ENCODE results near the gene ENOX1.
"Not testable (repeated sequence)": the region's sequence is repeated elsewhere in the genome, so short reads cannot be mapped to it uniquely, and the experiment has no call there.

Gene ENOX1

DNA sequence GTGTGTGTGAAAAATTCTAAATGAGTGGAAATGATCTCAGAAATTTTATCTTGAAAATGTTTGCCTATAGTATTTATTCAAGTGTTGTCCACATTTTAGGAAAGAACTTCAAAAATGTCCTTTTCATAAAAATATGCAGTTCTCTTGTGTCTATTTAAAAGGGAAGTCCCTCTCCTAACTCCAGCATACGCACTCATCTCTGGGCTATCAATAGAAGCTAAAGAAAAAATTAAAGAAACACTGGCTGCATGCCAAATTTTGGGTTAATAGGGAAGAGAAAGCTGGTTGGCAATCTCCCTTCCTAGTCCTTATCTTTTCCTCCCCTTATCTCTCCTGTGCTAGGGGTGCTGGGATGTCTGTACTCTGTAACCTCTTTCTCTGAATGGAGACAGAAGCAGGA lies 313.3 kb downstream of the ENOX1 start:
- DNase-seq = no peak

- no peak for DNase-seq
Observed at GRCh38 chr13:43472980-43473379, 313.8 kb downstream of the ENOX1 start.

GRCh38 chr13:43472339-43472738 lies 314.4 kb downstream of the ENOX1 start:
- DNase-seq = no peak

- DNase-seq = no peak
Observed at GRCh38 chr13:43470610-43471009, 316.2 kb downstream of the ENOX1 start.

GRCh38 chr13:43469791-43470190 lies 317.0 kb downstream of the ENOX1 start:
- no peak for DNase-seq

- DNase-seq = no peak
Observed at GRCh38 chr13:43464578-43465264, 322.1 kb downstream of the ENOX1 start.

- peak; percentile 23 for DNase-seq
Observed at GRCh38 chr13:43448605-43449336, 338.0 kb downstream of the ENOX1 start.

DNA sequence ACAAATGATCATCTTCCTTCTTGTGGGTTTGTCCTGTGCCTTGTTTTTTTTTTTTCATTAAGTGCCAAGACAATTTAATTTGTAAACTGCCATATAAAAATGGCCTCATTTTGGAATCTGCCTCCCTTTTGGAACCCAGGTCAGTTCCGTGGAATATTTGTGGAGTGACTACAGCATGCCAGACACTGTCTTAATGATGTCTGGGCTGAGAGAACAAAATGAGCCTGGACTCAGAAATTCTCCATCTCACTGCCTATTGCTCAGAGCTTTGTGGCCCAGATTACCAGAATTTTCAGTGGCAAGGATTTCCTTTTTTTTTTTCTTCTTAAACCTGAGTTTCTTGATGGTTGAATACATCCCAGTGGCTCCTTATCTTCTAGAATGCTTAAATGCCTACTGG lies 340.6 kb downstream of the ENOX1 start:
- DNase-seq = no peak

DNA sequence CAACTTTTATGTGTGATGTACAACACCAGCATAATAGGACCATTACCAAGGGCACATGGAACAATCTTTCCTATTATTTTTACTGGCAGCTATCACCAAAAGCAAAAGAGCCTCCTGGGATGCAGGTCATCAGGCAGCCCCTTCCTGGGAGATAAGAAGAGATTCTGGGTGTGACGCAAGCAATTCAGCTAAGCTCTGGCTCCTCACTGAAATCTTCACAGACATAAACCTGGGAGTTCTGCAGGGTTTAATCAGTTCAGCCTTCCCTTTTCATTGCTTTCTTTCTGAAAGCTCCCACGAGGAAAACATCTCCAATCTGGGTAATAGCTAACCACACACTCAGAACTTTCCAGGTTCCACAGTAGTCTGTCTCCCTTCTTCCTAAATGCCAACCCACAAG lies 341.1 kb downstream of the ENOX1 start:
- no peak for DNase-seq

DNA sequence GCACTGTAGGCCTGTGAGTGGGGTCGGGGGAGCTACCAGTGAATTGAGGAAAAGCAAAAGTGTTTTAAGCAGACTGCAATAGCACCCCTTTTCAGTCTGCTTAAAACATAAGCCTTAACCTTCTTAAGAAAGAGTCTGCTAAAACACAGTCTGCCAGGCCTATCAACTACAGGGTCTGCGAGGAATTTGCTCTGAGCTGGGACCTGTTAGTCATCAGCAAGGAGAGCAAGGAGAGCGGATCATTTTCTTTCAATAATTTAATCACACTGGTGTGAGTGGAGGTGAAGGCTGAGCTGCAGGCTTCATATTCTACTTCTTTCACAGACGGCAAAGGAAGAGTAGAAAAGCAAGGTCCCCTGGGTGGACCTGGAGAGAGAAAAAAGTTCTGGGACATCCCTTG lies 342.7 kb downstream of the ENOX1 start:
- DNase-seq = no peak

- DNase-seq = peak; percentile 74
Observed at GRCh38 chr13:43441899-43442499, 344.8 kb downstream of the ENOX1 start.

GRCh38 chr13:43441464-43441863 lies 345.3 kb downstream of the ENOX1 start:
- DNase-seq = no peak

GRCh38 chr13:43434191-43434590 lies 352.6 kb downstream of the ENOX1 start:
- no peak for DNase-seq

- DNase-seq = no peak
Observed at GRCh38 chr13:43433691-43434141, 353.1 kb downstream of the ENOX1 start.

- no peak for DNase-seq
Observed at GRCh38 chr13:43432958-43433357, 353.8 kb downstream of the ENOX1 start.

DNA sequence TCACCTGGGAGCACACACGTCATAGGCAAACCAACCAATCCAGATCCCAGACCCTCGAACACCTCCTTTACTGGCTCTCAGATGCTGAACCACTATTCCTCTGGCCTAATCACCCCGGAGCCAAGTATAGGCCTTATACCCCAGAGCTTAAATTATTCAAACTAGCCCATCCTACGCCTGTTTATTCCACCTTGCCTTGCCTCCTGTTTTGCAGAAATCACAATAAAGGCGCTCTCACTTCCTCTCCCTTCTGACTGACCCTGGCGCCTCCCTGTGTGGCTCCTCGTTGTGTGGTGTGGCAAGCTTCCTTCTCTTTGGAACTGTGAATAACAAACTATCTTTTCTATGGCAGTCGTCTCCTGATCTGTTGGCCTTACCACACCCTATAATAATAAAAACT lies 354.9 kb downstream of the ENOX1 start:
- DNase-seq = no peak

- no peak for DNase-seq
Observed at GRCh38 chr13:43431290-43431716, 355.5 kb downstream of the ENOX1 start.

- peak; percentile 84 for DNase-seq
Observed at GRCh38 chr13:43428545-43429296, 358.1 kb downstream of the ENOX1 start.

DNA sequence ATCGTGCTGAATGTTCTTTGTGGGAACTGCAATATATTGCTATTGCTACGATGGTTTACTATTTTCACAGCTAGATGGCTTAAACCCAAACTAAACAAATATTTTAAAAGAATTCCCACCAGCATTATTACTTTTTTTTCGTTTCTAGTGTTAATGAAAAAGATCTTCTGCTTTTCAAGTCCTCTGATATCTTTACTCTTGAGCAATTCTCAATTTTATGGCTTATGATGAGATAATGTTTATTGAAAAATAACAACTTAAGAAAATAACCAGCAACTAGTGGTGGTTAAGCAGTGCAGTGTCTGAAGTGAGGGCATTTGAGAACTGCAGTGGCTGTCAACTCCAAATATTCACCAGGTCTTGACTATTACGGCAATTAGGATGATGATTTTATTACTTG lies 360.4 kb downstream of the ENOX1 start:
- no peak for DNase-seq

GRCh38 chr13:43425234-43425633 lies 361.5 kb downstream of the ENOX1 start:
- DNase-seq = no peak

DNA sequence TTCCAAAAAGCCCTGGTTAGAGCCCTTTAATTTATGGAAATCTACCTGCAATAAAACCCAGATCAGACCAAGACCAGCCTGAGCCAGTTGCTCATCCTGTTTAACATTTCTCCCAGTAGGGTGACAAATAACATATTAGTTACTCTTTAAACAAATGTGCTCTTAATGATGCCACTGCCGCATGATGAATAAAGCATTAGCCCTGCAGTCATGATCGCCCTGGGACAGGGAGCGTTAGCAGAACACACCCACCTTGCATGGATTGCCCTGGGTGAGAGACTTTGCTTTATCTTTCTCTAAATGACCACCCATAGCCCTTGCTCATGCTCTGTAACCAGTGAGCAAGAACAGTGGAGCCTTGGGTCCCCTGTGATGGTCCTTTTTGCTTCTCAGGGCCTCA lies 362.4 kb downstream of the ENOX1 start:
- no peak for DNase-seq

- DNase-seq = no peak
Observed at GRCh38 chr13:43422116-43422515, 364.7 kb downstream of the ENOX1 start.

GRCh38 chr13:43416842-43417241 lies 369.9 kb downstream of the ENOX1 start:
- DNase-seq = not testable (repeated sequence)

Measured in DMS79 (cell line).